Ammon's horn (tissue), 1 donor: ENCODE data around the gene GRAMD1A.
"Not testable (repeated sequence)": the region's sequence is repeated elsewhere in the genome, so short reads cannot be mapped to it uniquely, and the experiment has no call there.

Experiments used
- DNase-seq: peaks from one replicate; pipeline ENCODE4 v3.0.0-alpha.2; 2016; ENCODE audit warnings: low spot score

Gene GRAMD1A

GRCh38 chr19:35038623-35039512 lies 38.7 kb downstream of the GRAMD1A start:
- no peak for DNase-seq

GRCh38 chr19:35039881-35040825 lies 40.0 kb downstream of the GRAMD1A start:
- DNase-seq: no peak

GRCh38 chr19:35040826-35041547 lies 40.9 kb downstream of the GRAMD1A start:
- DNase-seq: peak; percentile 74

- no peak for DNase-seq
Measured at GRCh38 chr19:35041548-35042055, 41.5 kb downstream of the GRAMD1A start, which contains the start of gene HPN. Gene HPN, plus strand, starts transcription at chr19:35041721. Its CDS starts 786 bp downstream, at chr19:35042507.

GRCh38 chr19:35042056-35042730 lies 42.1 kb downstream of the GRAMD1A start:
- no peak for DNase-seq

GRCh38 chr19:35042954-35043604 lies 43.0 kb downstream of the GRAMD1A start:
- DNase-seq: no peak

- no peak for DNase-seq
Measured at GRCh38 chr19:35043906-35044305, 43.8 kb downstream of the GRAMD1A start.

GRCh38 chr19:35044317-35045117 lies 44.4 kb downstream of the GRAMD1A start:
- DNase-seq: peak; percentile 80

- peak; percentile 74 for DNase-seq
Measured at GRCh38 chr19:35045667-35046300, 45.7 kb downstream of the GRAMD1A start.

GRCh38 chr19:35046461-35046860 lies 46.3 kb downstream of the GRAMD1A start:
- DNase-seq: no peak

- peak; percentile 85 for DNase-seq
Measured at GRCh38 chr19:35048911-35049411, 48.8 kb downstream of the GRAMD1A start.

GRCh38 chr19:35049456-35049855 lies 49.3 kb downstream of the GRAMD1A start:
- peak; percentile 46 for DNase-seq

- not testable (repeated sequence) for DNase-seq
Measured at GRCh38 chr19:35050662-35051061, 50.5 kb downstream of the GRAMD1A start.

- DNase-seq: not testable (repeated sequence)
Measured at GRCh38 chr19:35051268-35051667, 51.1 kb downstream of the GRAMD1A start.

GRCh38 chr19:35051796-35052195 lies 51.7 kb downstream of the GRAMD1A start:
- DNase-seq: no peak

GRCh38 chr19:35052599-35053190 lies 52.6 kb downstream of the GRAMD1A start:
- DNase-seq: no peak

- no peak for DNase-seq
Measured at GRCh38 chr19:35053667-35054293, 53.7 kb downstream of the GRAMD1A start.

GRCh38 chr19:35054626-35055025 lies 54.5 kb downstream of the GRAMD1A start:
- no peak for DNase-seq
